Measurements from ENCODE around the gene STK17A.

GRCh38 chr7:43594020-43594419 lies 11.1 kb downstream of the STK17A start:
- TF ChIP-seq CTCF (IDR thresholded peaks at IDR 0.05) (no peak), POLR2A (IDR thresholded peaks at IDR 0.05) (no peak)
